ENCODE results near the gene GLIS1. TPM values are rescaled to one million over a fixed set of nuclear protein-coding genes. Genes with fewer than 3 reads are reported as not detected.

The GLIS1 gene
- polyA plus RNA-seq, 3 donors: 2.2 to 4.8 (median 3.2) TPM

DNA sequence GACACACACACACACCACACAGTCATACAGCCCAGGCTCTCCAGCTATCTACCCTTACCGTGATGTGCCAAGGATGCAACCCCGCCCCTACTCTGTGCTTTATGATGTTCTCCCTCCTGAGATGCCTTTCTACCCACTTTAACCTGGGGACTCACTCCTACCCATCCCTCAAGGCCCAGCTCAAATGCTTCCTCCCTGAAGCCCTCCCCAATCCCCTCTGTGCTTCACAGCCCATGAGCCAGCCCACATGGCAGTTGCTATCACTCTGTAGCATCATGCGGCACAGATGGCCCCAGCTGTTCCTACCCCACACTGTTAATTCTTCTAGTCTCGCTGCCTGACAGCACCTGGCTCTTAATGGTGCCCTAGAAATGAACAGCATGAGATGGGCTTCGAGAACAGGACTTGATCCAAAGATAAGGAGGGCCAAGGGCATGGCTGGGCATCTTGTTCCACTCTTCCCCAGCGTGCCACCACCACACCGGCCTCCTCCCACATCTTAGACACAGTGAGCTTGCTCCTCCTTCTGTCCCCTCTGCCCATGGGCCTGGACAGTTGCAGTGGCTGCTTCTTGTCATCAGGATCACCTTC is 109.8 kb downstream of the GLIS1 start:
- DNase-seq (ENCODE audit: extremely low read depth in 1 of 11, low read depth in 9 of 11, low spot score in 4 of 11): no peak

DNA sequence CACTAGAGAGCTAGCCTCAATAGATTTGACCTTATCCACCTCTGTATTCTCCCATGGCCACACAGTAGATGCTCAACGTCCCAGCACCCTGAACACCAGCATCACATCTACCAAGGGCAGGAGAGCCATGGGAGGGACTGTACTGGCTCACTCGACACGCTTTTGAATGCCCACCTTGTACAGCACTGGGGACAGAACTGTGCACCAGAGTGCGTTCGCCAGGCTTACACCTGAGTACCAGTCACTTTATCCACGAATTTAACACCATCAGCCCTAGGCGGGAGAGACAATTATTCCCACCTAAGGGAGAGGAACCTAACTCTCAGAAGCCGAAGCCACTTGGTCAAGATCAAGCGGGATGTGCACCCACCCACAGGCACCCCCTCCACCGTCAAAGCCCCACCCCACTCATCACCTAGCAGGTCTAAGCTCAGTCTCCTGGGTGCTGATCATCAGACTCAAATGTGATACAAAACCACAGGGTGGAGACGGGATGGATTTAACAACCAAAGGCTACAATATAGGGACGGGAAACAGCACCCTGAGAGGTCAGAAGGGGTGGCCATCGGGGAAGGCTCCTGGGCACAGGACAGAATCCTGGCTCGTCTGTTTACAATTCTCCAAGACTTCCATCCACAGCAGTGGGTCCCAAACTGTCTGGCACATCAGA is 110.5 kb downstream of the GLIS1 start:
- DNase-seq (ENCODE audit: extremely low read depth in 1 of 11, low read depth in 9 of 11, low spot score in 4 of 11): no peak

DNA sequence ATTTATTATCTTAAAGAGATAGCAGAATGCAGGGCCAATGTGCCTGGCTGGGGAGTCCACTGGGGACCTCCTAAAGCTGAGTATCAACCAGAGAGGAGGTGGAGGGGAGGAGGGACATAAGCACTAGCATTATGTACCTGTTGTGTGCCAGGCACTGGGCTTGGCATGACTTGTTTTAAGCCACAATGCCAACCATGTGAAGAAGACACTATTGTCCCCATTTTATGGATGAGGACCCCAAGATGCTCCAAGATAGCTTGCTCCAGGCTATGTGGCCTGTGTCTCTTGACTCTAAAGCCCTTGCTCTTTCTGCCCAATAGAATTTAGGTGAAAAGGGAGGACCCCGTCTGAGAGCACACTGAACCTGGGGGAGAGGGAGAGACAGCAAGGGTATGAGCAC is 111.3 kb downstream of the GLIS1 start:
- no peak for DNase-seq (ENCODE audit: extremely low read depth in 1 of 11, low read depth in 9 of 11, low spot score in 4 of 11)

DNA sequence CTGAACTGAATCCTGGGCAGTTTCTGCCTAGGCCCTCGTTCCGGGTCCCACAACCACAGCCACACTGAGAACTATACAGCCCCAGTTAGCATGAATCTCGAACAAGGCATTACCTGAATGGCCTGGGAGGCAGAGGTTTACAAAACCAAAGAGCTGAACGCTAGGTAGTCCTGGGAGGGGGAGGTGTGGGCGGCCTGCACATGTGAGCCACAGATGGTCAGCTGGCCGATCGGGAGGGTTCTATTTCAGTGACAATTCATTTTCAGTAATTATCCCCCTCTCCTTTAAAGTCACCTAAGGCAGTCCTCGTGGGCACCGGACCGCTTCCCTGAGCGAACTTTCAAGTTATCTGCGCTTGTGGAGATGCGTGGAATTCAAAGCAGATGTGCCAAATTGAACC is 111.9 kb downstream of the GLIS1 start:
- no peak for DNase-seq (ENCODE audit: extremely low read depth in 1 of 11, low read depth in 9 of 11, low spot score in 4 of 11)

DNA sequence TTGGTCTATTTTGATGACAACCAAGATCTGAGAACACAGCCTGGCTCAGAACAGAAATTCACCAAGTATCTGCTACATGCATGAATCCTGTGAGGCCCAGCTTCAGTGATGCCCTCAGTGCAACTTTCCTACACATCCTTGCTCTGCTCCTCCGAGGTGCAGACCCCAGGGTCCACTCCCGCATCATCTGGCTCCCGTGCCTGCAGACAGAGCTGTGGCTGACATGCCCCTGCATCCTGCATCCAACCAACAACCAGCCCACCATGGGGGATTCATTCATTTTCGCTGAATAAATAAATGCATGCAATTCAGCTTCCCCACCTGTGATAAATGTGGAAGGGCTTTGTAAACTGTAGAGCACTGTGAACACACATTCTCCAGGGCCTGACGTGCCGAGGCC is 112.3 kb downstream of the GLIS1 start:
- no peak for DNase-seq (ENCODE audit: extremely low read depth in 1 of 11, low read depth in 9 of 11, low spot score in 4 of 11)

DNA sequence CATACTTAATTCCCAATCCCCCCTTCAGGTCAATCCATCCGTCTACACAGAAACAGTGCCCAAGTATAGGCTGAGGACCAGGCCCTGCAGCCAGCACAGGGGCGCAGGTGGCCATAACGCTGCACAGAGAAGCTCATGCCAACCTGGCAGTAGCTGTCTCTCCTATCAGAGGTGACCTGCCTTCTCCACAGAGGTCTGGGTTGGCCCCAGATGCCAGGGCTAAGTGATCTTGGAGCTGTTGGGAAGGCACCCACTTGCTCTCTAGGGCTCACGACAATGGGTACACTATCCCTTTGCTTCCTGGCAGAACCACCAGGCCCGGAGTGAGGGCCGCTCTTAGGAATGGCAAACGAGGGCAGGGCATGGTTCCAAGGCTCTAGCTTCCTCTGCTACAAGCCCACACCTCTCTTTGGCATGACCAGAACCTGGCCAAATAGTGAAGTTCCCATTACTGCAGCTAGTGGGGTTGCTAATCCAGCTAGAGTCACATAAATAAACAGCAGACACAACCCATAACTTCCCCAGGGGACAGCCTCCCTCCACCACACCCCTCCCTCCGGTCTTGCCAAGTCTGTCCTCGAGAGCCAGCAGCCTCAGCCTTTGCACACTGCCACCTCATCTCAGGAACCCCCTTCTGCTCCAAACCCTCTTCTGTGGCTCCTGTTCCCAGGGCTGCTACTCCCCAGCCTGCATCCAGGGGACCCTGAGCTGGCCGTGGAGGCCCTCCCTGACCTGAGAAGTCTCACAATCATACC is 113.0 kb downstream of the GLIS1 start:
- DNase-seq (ENCODE audit: extremely low read depth in 1 of 11, low read depth in 9 of 11, low spot score in 4 of 11): no peak

DNA sequence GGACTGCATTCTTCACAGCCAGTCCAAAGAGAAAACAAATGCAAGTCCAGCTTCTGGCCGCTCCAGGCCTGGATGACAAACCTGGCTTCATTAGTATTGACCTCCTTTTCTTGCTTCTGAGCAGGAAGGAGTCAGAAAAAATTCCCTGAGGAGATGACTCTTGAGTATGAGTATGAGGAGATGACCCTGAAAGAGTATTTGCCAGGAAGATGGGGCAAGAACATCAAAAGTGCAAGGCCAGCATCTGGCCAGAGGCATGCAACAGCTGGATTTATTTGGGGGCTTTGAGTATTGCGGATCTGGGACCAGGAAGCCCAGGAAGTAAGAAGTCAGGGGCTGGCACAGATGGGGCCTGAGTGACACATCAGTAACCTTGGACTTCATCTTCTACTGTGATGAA is 113.9 kb downstream of the GLIS1 start:
- no peak for DNase-seq (ENCODE audit: extremely low read depth in 1 of 11, low read depth in 9 of 11, low spot score in 4 of 11)

DNA sequence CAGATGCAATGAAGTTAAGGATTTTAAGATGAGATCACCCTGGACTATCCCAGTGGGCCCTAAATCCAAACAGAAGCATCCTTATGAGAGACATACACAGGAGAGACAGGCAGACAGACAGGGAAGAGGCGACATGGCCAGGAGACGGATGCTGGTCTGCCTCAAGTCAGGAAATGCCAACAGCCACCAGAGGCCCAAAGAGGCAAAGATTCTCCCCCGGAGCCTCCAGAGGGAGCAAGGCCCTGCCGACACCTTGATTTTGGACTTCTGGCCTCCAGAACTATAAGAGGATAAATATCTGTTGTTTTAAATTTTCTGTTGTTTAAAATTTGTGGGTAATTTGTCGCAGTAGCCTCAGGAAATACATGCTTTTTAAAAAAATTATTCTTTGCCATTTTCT is 116.4 kb downstream of the GLIS1 start:
- DNase-seq (ENCODE audit: extremely low read depth in 1 of 11, low read depth in 9 of 11, low spot score in 4 of 11): no peak

DNA sequence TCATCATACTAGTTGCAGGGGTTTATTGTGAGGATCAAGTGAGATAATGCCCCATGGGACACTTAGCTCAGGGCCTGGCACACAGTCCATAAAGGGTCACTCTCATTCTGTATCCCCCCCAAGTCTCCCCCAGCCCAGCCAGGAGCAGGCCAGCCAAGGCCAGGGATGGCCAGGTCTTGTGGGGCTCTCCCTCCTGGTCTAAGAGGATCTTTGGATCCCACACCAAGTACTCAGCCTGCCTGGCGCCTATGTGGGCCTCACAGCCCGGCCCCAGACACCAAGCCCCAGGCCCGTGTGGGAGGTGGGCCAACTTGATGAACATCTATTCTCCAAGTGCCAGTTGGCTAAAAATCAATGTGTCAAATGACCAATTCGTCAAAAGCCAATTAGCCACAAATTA is 117.8 kb downstream of the GLIS1 start:
- DNase-seq (ENCODE audit: extremely low read depth in 1 of 11, low read depth in 9 of 11, low spot score in 4 of 11): no peak

DNA sequence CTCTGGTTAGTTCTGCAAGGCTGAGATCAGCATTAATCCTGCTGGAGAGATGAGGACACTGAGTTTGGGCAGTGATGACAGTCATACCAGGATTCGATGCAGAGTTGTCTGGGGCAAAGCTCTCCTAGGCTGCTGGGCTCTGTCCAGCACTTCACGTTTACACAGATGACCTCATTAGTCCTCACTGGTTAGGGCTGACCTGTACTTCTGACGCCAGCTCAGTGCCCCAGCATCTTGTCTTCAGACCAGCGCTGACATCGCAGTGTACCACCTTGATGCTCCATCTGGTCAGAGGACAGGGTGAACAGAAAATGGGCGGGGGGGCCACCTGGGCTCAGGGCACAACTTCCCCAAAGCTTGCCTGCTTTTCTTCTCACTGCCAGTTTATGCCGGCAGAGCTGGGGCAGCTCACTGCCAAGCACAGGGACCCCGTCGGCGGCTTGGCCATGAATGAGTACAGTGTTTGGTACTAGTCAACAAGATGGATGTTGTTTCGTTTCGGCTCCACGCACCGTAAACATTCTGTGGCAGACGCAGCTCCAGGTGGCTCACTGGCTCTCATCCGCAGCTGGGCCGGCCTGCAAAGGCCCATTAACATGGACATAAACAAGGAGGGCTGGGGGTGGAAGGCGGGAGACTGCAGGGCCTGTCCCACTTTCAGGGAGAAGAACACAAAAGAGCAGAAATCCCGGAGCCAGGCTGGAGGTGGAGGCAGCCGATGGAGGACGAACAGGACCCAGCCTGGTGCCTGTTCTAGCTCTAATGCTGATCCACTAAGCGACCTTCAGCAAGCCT is 118.7 kb downstream of the GLIS1 start:
- no peak for DNase-seq (ENCODE audit: extremely low read depth in 1 of 11, low read depth in 9 of 11, low spot score in 4 of 11)

DNA sequence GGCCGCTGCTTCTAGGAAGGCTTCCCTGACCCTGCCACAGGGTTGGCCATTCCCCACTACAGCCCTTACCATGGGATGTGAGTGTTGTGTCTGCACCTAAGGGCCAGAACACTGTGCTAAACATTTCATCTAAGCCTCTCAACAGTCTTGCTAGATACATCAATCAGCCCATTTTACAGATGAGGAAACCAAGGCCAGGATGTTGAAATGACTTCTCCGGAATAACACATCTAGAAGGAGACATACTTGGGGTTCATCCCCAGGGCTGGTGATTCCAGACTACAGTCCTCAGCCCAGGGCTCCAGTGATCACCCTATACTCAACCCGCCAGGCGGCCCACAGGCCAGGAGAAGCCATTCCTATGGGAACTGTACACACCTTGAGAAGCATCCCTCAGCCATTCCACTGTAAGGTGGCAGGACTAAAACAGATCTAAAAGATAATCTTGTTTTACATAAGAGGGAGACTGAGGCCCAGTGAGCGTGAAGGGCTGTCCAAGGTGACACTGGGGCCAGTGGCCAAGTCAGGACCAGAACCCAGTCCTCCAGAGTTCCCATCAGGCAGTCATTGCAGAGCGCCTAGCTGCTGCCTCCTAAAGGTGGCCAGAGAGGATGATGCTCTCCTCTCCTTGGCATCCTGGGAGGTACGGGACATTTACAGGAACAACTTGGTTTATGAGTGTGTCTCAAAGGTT is 119.5 kb downstream of the GLIS1 start:
- no peak for DNase-seq (ENCODE audit: extremely low read depth in 1 of 11, low read depth in 9 of 11, low spot score in 4 of 11)

DNA sequence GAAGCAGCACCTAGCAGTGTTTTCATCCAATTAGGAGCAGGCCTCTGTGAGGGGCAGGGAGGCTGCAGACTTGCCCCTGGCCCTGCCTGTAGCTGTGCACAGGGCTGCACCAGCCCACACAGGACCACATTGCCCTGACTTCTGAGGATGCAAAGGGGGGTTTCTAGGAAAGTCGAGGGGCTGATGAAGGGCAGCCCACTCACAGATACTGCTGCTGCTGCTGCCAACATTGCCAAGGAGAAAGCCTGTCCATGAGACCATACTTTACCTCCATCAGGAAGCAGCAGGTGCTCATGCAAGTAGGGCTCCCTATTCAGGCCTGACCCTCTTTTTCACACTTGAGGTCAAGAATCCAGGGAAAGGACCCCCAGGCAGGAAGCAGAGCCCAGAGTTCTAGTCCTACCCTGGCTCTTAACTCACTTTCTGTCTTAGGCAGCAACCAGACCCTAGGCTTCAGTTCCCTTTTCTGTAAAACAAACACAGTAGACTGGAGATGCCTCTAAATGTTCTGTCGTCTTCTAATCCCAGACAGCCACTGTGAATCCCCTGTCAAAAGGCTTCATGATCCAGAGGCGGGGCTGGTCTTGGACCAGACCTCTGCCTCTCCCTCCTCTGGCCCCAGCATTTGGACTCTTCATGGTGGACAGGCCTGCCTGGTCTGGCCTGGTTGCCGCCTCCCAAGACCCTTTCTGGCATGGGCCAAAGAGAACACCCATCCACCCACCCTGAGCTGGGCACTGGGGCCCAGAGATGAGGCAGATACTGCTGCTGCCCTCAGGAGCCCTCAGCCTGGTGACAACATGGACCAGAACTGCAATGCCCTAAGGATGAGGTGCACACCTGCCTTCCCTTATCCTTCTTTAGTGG is 120.2 kb downstream of the GLIS1 start:
- no peak for DNase-seq (ENCODE audit: extremely low read depth in 1 of 11, low read depth in 9 of 11, low spot score in 4 of 11)

DNA sequence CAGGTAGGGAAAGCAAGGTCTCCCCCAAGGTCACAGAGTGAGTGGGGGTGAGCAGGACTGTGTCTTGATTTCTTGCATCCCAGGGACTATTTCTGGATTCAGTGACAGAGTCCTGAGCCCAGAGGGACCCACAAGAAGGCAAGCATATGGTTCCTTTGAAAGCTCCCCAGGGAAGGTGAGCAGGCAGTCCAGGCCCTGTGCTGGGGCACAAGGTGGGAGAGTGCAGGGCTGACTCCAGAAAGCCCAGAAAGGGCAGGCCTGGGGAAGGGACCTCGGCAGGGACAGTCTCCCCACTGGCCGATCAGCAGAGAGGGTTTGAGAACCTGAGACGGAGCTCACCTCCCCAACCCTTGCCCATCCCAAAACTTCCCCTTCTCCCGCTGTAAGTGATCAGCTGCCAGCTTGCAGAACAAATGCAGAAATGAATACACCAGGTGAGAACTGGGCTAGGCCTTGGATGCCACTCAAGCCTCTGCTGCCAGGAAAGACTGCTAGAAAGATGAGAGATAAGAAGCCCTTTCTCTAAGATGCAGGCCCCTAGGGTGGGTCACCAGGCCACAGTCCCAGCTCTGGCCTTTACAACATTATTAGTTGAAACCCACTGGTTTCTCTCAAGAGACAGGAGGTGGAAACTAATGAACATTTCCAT is 121.0 kb downstream of the GLIS1 start:
- DNase-seq (ENCODE audit: extremely low read depth in 1 of 11, low read depth in 9 of 11, low spot score in 4 of 11): no peak

DNA sequence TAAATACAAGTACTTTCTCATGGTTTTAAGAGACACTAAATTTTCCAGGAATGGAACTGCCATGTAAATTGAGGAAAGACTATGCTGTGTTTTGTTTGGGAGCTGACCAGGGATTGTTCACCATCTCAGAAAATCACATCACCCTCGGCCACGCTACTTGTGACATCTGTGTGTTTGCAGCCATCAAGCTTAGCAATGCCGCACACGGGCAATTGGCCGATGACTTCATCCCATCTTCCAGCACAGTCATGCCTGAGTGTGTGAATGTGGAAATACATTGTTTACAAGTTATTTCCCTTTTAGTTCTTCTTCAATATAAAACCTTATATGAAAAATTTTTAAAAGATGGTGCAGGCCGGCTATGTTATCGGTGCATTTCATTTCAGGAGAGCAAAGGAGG is 121.6 kb downstream of the GLIS1 start:
- no peak for DNase-seq (ENCODE audit: extremely low read depth in 1 of 11, low read depth in 9 of 11, low spot score in 4 of 11)

DNA sequence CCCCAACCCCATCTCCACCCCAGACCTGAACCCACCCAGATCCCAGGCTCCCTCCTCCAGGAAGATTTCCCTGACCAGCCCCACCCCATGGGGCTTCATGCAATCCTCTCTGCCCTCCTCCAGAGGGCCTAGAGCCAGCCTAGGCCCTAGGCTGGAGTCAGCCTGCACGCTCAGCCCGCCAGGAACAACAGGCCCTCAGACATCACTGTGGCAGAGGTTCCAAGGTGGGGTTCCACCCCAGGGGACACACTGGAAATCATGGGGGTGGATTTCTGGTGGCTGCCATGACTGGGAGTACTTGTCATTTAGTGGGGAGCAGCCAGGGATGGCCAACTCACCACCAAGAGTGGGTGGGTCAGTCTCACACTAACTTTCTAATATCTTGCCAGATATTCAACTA is 122.0 kb downstream of the GLIS1 start:
- no peak for DNase-seq (ENCODE audit: extremely low read depth in 1 of 11, low read depth in 9 of 11, low spot score in 4 of 11)

DNA sequence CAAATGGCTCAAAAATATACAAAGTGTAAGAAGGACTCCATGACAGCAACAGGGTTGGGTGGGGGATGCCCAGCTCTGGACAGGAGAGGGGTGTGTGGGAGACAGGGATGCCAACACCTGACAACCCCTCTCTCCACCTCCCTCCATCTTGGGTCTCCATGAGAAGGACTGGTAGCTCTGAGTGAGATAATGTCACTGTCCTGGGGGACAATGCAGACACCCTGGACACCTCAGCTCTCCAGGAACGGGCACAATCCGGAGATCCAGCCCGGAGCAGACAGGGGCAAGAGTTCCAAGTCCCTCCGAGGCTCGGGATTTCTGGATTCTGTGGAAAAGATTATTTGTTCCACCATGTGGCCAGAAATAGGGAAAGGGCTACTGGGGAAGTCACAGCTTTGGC is 122.5 kb downstream of the GLIS1 start:
- DNase-seq (ENCODE audit: extremely low read depth in 1 of 11, low read depth in 9 of 11, low spot score in 4 of 11): no peak

DNA sequence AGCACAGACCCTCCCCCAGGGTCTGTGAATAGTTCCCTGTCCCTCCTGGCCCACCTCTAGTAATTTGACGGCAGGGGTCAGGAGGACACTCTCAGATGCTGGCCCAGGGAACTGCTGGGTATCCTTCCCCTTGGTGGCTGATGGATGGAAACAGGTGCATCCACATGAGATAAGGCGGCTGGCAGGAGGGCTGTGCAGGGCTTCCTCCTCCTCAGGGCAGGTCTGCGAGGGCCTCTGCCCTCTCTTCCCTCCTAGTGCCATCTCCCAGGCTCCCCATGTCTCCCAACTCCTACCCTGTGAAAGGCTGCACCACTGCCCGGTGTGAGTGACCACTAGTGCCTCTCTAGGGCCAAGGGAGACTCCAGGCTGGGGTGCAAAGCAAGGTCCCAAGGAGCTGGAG is 123.9 kb downstream of the GLIS1 start:
- DNase-seq (ENCODE audit: extremely low read depth in 1 of 11, low read depth in 9 of 11, low spot score in 4 of 11): no peak
